HepG2 (cell line): ENCODE data around the gene EMC9. TPM values are rescaled to one million over a fixed set of nuclear protein-coding genes. Genes with fewer than 3 reads are reported as not detected.

ENCODE experiments used
- DBP ChIP-seq: sonication (generic); formaldehyde crosslinking; IDR thresholded peaks from 2 replicates; pipeline ENCODE4 v1.4.0; 2020; ENCODE audit warnings: missing genetic modification reagents; ENCODE audit errors: not compliant biosample characterization
- ESRRA ChIP-seq: sonication (generic); formaldehyde crosslinking; IDR thresholded peaks from 2 replicates; pipeline ENCODE4 v1.5.1; 2020; ENCODE audit warnings: mild to moderate bottlenecking, low read depth, missing genetic modification reagents
- GATAD2A ChIP-seq: IDR thresholded peaks from 2 replicates; pipeline ENCODE4 v1.6.1; 2016
- HDAC6 ChIP-seq: fragments of 200-600 bp; sonication (generic); IDR thresholded peaks from 2 replicates; pipeline ENCODE4 v1.7.0; 2017; ENCODE audit warnings: mild to moderate bottlenecking, antibody characterized with exemption, low read length, low read depth
- ISX ChIP-seq: sonication (generic); formaldehyde crosslinking; conservative IDR thresholded peaks from 2 replicates; pipeline ENCODE4 v1.5.0; 2020; ENCODE audit warnings: missing genetic modification reagents
- LBX2 ChIP-seq: sonication (generic); formaldehyde crosslinking; IDR thresholded peaks from 2 replicates; pipeline ENCODE4 v1.5.0; 2020; ENCODE audit warnings: missing genetic modification reagents, mild to moderate bottlenecking, borderline replicate concordance
- MAFF ChIP-seq: IDR thresholded peaks from 2 replicates; pipeline ENCODE4 v1.6.1; 2011; ENCODE audit warnings: low read depth, low read length, improper control_type of control experiment
- MLLT10 ChIP-seq: sonication (generic); formaldehyde crosslinking; IDR thresholded peaks from 2 replicates; pipeline ENCODE4 v1.4.0; 2020; ENCODE audit warnings: missing genetic modification reagents
- MNT ChIP-seq: fragments of 450-650 bp; IDR thresholded peaks from 2 replicates; pipeline ENCODE4 v1.6.1; 2016
- NFIC ChIP-seq: IDR thresholded peaks from 2 replicates; pipeline ENCODE4 v1.6.1; 2012; ENCODE audit warnings: mild to moderate bottlenecking, low read length, inconsistent platforms
- NR3C1 ChIP-seq: sonication (generic); formaldehyde crosslinking; IDR thresholded peaks from 2 replicates; pipeline ENCODE4 v1.4.0; 2020; ENCODE audit warnings: missing genetic modification reagents
- PHF5A ChIP-seq: IDR thresholded peaks from one replicate; pipeline ENCODE4 v1.6.1; 2018; ENCODE audit warnings: low read depth, missing genetic modification reagents; ENCODE audit not compliant: unreplicated experiment
- SKI ChIP-seq: fragments of 450-650 bp; IDR thresholded peaks from one replicate; pipeline ENCODE4 v1.6.1; 2018; ENCODE audit warnings: mild to moderate bottlenecking; ENCODE audit not compliant: partially characterized antibody
- TCF7 ChIP-seq: sonication (generic); IDR thresholded peaks from 2 replicates; pipeline ENCODE4 v1.6.1; 2016; ENCODE audit warnings: antibody characterized with exemption, low read depth
- ZBTB7B ChIP-seq: sonication (generic); formaldehyde crosslinking; IDR thresholded peaks from 2 replicates; pipeline ENCODE4 v1.4.0; 2020; ENCODE audit warnings: missing genetic modification reagents
- ZFP91 ChIP-seq: sonication (generic); formaldehyde crosslinking; IDR thresholded peaks from 2 replicates; pipeline ENCODE4 v1.9.0; 2022; ENCODE audit warnings: missing genetic modification reagents, mild to moderate bottlenecking, borderline replicate concordance
- ZNF234 ChIP-seq: sonication (generic); formaldehyde crosslinking; conservative IDR thresholded peaks from 2 replicates; pipeline ENCODE4 v1.5.1; 2020; ENCODE audit warnings: mild to moderate bottlenecking, missing genetic modification reagents
- ZNF235 ChIP-seq: sonication (generic); formaldehyde crosslinking; IDR thresholded peaks from 2 replicates; pipeline ENCODE4 v1.8.1; 2023; ENCODE audit warnings: mild to moderate bottlenecking, missing genetic modification reagents, borderline replicate concordance
- ZNF34 ChIP-seq: sonication (generic); formaldehyde crosslinking; IDR thresholded peaks from 2 replicates; pipeline ENCODE4 v1.4.0; 2020; ENCODE audit warnings: mild to moderate bottlenecking, missing genetic modification reagents, borderline replicate concordance
- ZNF484 ChIP-seq: sonication (generic); formaldehyde crosslinking; IDR thresholded peaks from 2 replicates; pipeline ENCODE4 v1.5.1; 2020; ENCODE audit warnings: mild to moderate bottlenecking, low read depth, missing genetic modification reagents, borderline replicate concordance
- ZNF660 ChIP-seq: sonication (generic); formaldehyde crosslinking; IDR thresholded peaks from 2 replicates; pipeline ENCODE4 v1.5.1; 2020; ENCODE audit warnings: mild to moderate bottlenecking, low read depth, missing genetic modification reagents, borderline replicate concordance
- ZNF691 ChIP-seq: sonication (generic); formaldehyde crosslinking; IDR thresholded peaks from 2 replicates; pipeline ENCODE4 v1.4.0; 2020; ENCODE audit warnings: missing genetic modification reagents, low read depth, mild to moderate bottlenecking, borderline replicate concordance
- ZNF768 ChIP-seq: sonication (generic); formaldehyde crosslinking; IDR thresholded peaks from 2 replicates; pipeline ENCODE4 v1.4.0; 2020; ENCODE audit warnings: missing genetic modification reagents
- ZNF883 ChIP-seq: sonication (generic); formaldehyde crosslinking; IDR thresholded peaks from 2 replicates; pipeline ENCODE4 v1.5.1; 2020; ENCODE audit warnings: mild to moderate bottlenecking, missing genetic modification reagents; ENCODE audit errors: not compliant biosample characterization
- ZSCAN29 ChIP-seq: sonication (generic); formaldehyde crosslinking; conservative IDR thresholded peaks from 2 replicates; pipeline ENCODE4 v1.4.0; 2020; ENCODE audit warnings: mild to moderate bottlenecking, missing genetic modification reagents
- polyA plus RNA-seq, 8 experiments: library from polyadenylated mRNA; depleted of rRNA in 3 of 8; stranded (reverse) in 7 of 8; unstranded in 1 of 8; fragments of >200 nt; fragmentation: Illumina TruSeq in 4 of 8; extraction: Trizol in 4 of 8; gene quantifications; 2 replicates each; pipeline versions ENCODE4 v1.2.1 to v1.2.3, GENCODE V29; 2011 to 2016; ENCODE audit warnings: low read depth in 4 of 8, missing spikeins in 1 of 8, mixed read lengths in 1 of 8; ENCODE audit not compliant: insufficient read depth in 1 of 8
- total RNA-seq, 5 experiments: library from RNA; depleted of rRNA; stranded (reverse); fragments of >200 nt; fragmentation: Illumina TruSeq; extraction: Trizol; gene quantifications; 2 replicates each; pipeline ENCODE4 v1.2.3, GENCODE V29; 2016; ENCODE audit warnings: low read depth in 1 of 5

Gene EMC9
- total and polyA plus RNA-seq, 2 of the 13 experiments (the other 11 are each of a cell fraction or from before 2014, with no cell fraction given), result 60.5 to 78.7 TPM

GRCh38 chr14:24114532-24115421 is 26.6 kb downstream of the EMC9 start, which contains the start of the genes DCAF11 and NRL (continued):
- TF ChIP-seq DBP (CRISPR knock-in tag), result no peak
- TF ChIP-seq MNT, result peak; percentile 99
- peak; percentile 99 for TF ChIP-seq ZNF883 (CRISPR knock-in tag)
- TF ChIP-seq GATAD2A, result peak; percentile 89; the same call in 1 of the 2 replicates
- no peak for TF ChIP-seq ZNF484 (CRISPR knock-in tag)
- no peak for TF ChIP-seq MLLT10
- TF ChIP-seq HDAC6, result no peak
- TF ChIP-seq TCF7, result no peak
- peak; percentile 54; the same call in 1 of the 2 replicates for TF ChIP-seq ESRRA (CRISPR knock-in tag)
- TF ChIP-seq NFIC, result no peak
- no peak for TF ChIP-seq ZNF234
- TF ChIP-seq NR3C1, result no peak
- TF ChIP-seq LBX2 (CRISPR knock-in tag), result peak; percentile 98; the same call in 1 of the 2 replicates
- peak; percentile 93 for TF ChIP-seq SKI
- TF ChIP-seq PHF5A (CRISPR knock-in tag), result no peak
- no peak for TF ChIP-seq ZNF660 (CRISPR knock-in tag)
- 0 out of 2 replicates have a peak, but pooled peaks have one; percentile 40 for TF ChIP-seq ZSCAN29
- peak; percentile 85; the same call in 1 of the 2 replicates for TF ChIP-seq ZNF768 (CRISPR knock-in tag)
- TF ChIP-seq ZNF691, result peak; percentile 89
- peak; percentile 33; the same call in 1 of the 2 replicates for TF ChIP-seq MAFF
- 0 out of 2 replicates have a peak, but pooled peaks have one; percentile 24 for TF ChIP-seq ISX
- TF ChIP-seq ZFP91, result peak; percentile 89
- 0 out of 2 replicates have a peak, but pooled peaks have one; percentile 79 for TF ChIP-seq ZNF34
- TF ChIP-seq ZNF235, result peak; percentile 99
- peak; percentile 77 for TF ChIP-seq ZBTB7B
